Testis (tissue), 2 donors: Measurements from ENCODE around the gene C16orf89.

Experiments used
- CTCF ChIP-seq, 3 experiments: fragments of 450-650 bp in 2 of 3; fragments of 200-600 bp in 1 of 3; sonication (generic) in 1 of 3; IDR thresholded peaks; one replicate each; pipeline ENCODE4 v1.5.1; 2016 to 2019; ENCODE audit warnings: antibody characterized with exemption in 3 of 3, mild to moderate bottlenecking in 2 of 3, moderate library complexity in 1 of 3
- POLR2A ChIP-seq: fragments of 450-650 bp; IDR thresholded peaks from one replicate; pipeline ENCODE4 v1.6.1; 2017; ENCODE audit warnings: antibody characterized with exemption, mild to moderate bottlenecking, moderate library complexity

- TF ChIP-seq CTCF (IDR thresholded peaks at IDR 0.05) (no peak), POLR2A (no peak)
Measured at GRCh38 chr16:5040451-5040850, 25.3 kb downstream of the C16orf89 start.
